Measurements from ENCODE around the gene ZBTB20.

ZBTB20 gene

GRCh38 chr3:114858329-114858728 lies 288.8 kb downstream of the ZBTB20 start:
- no peak for TF ChIP-seq EZH2phosphoT487 (conservative IDR thresholded peaks at IDR 0.05; ENCODE audit: low read length)
- TF ChIP-seq CTCF (IDR thresholded peaks at IDR 0.05; ENCODE audit: insufficient read depth, low read length, poor library complexity, severe bottlenecking), result no peak
- Histone ChIP-seq H3K27me3 (ENCODE audit: low read length) (no peaks in the 10 kb centered on the region), H3F3A (ENCODE audit: insufficient read depth) (no peaks in the 10 kb centered on the region), H2AFZ (ENCODE audit: low read depth, low read length, severe bottlenecking) (no peak overlapping the region), H3K9me2 (replicated peaks; ENCODE audit: insufficient read depth, low read length) (no peaks in the 10 kb centered on the region), H3K9ac (ENCODE audit: low read length) (no peak overlapping the region), H3K27ac (ENCODE audit: low read depth, low read length) (no peak overlapping the region), H3K4me3 (ENCODE audit: insufficient read depth, low read length, poor library complexity, severe bottlenecking) (no peak overlapping the region), H3K79me2 (ENCODE audit: insufficient read depth, low read length) (no peaks in the 10 kb centered on the region), H3K4me2 (ENCODE audit: low read depth, low read length, poor library complexity, severe bottlenecking) (no peak overlapping the region), H4K20me1 (ENCODE audit: low read depth, low read length) (no peaks in the 10 kb centered on the region), H3K36me3 (ENCODE audit: low read length) (no peaks in the 10 kb centered on the region), H3K9me3 (ENCODE audit: insufficient read depth, low read length) (no peaks in the 10 kb centered on the region)

- no peak overlapping the region for H3K9ac ChIP-seq (ENCODE audit: low read length)
- H3K36me3 ChIP-seq (ENCODE audit: low read length), result no peaks in the 10 kb centered on the region
- H3K27ac ChIP-seq (ENCODE audit: low read depth, low read length), result no peak overlapping the region
- H3K4me2 ChIP-seq (ENCODE audit: low read depth, low read length, poor library complexity, severe bottlenecking), result no peak overlapping the region
- no peaks in the 10 kb centered on the region for H3K79me2 ChIP-seq (ENCODE audit: insufficient read depth, low read length)
- H4K20me1 ChIP-seq (ENCODE audit: low read depth, low read length), result no peaks in the 10 kb centered on the region
- no peak overlapping the region for H3K4me3 ChIP-seq (ENCODE audit: insufficient read depth, low read length, poor library complexity, severe bottlenecking)
- H3K9me3 ChIP-seq (ENCODE audit: insufficient read depth, low read length), result no peaks in the 10 kb centered on the region
- H3K27me3 ChIP-seq (ENCODE audit: low read length), result no peaks in the 10 kb centered on the region
- H2AFZ ChIP-seq (ENCODE audit: low read depth, low read length, severe bottlenecking), result no peak overlapping the region
- H3F3A ChIP-seq (ENCODE audit: insufficient read depth), result no peaks in the 10 kb centered on the region
- H3K9me2 ChIP-seq (replicated peaks; ENCODE audit: insufficient read depth, low read length), result no peaks in the 10 kb centered on the region
- TF ChIP-seq EZH2phosphoT487 (conservative IDR thresholded peaks at IDR 0.05; ENCODE audit: low read length), result no peak
- TF ChIP-seq CTCF (IDR thresholded peaks at IDR 0.05; ENCODE audit: insufficient read depth, low read length, poor library complexity, severe bottlenecking), result no peak
Observed at GRCh38 chr3:114857299-114857701, 289.8 kb downstream of the ZBTB20 start.

- H3K9ac ChIP-seq (ENCODE audit: low read length), result no peak overlapping the region
- no peak overlapping the region for H3K27ac ChIP-seq (ENCODE audit: low read depth, low read length)
Observed at GRCh38 chr3:114856835-114857234, 290.3 kb downstream of the ZBTB20 start.

More at GRCh38 chr3:114856835-114857234, 290.3 kb downstream of the ZBTB20 start:
- no peaks in the 10 kb centered on the region for H3K36me3 ChIP-seq (ENCODE audit: low read length)
- H3K79me2 ChIP-seq (ENCODE audit: insufficient read depth, low read length), result no peaks in the 10 kb centered on the region
- H3K27me3 ChIP-seq (ENCODE audit: low read length), result no peaks in the 10 kb centered on the region
- TF ChIP-seq EZH2phosphoT487 (conservative IDR thresholded peaks at IDR 0.05; ENCODE audit: low read length) (no peak), CTCF (IDR thresholded peaks at IDR 0.05; ENCODE audit: insufficient read depth, low read length, poor library complexity, severe bottlenecking) (no peak)
- H3K9me3 ChIP-seq (ENCODE audit: insufficient read depth, low read length), result no peaks in the 10 kb centered on the region
- no peak overlapping the region for H2AFZ ChIP-seq (ENCODE audit: low read depth, low read length, severe bottlenecking)
- H3F3A ChIP-seq (ENCODE audit: insufficient read depth), result no peaks in the 10 kb centered on the region
- no peaks in the 10 kb centered on the region for H3K9me2 ChIP-seq (replicated peaks; ENCODE audit: insufficient read depth, low read length)
- H3K4me3 ChIP-seq (ENCODE audit: insufficient read depth, low read length, poor library complexity, severe bottlenecking), result no peak overlapping the region
- H3K4me2 ChIP-seq (ENCODE audit: low read depth, low read length, poor library complexity, severe bottlenecking), result no peak overlapping the region
- H4K20me1 ChIP-seq (ENCODE audit: low read depth, low read length), result no peaks in the 10 kb centered on the region

All from SU-DHL-6 (cell line).